22Rv1 (cell line): Measurements from ENCODE around the gene EML3.

Source experiments
- H3K27ac ChIP-seq: fragments of 450-650 bp; 2 replicates; pipeline ENCODE4 v1.5.1; 2017
- ZFX ChIP-seq: fragments of 450-650 bp; IDR thresholded peaks from 2 replicates; pipeline ENCODE4 v1.6.1; 2017; ENCODE audit warnings: antibody characterized with exemption, borderline replicate concordance
- TF ChIP-seq, protein P1 (sequence below): fragments of 450-650 bp; IDR thresholded peaks from 2 replicates; pipeline ENCODE4 v1.5.1; 2017; ENCODE audit warnings: mild to moderate bottlenecking

The EML3 gene

DNA sequence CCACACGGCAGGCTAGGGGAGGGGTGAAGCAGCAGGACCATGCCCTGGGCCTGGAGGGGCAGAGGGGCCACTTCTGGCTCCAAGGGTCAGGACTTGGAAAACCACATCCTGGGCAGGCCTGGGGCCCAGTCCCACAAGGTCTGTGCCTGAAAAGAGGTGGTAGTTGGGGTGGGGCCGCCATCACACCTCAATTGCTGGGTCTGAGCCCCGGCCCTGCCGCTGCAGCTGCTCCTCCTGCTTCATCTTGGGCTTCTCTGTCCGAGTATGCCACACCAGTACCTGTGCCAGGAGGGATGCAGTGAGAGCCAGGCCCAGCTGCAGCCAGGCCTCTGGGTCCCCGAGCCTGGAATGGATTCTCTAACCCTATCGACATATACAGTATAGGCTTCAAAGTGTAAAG lies 2.9 kb upstream of the EML3 start:
- no peak for TF ChIP-seq ZFX
- TF ChIP-seq, protein P1, sequence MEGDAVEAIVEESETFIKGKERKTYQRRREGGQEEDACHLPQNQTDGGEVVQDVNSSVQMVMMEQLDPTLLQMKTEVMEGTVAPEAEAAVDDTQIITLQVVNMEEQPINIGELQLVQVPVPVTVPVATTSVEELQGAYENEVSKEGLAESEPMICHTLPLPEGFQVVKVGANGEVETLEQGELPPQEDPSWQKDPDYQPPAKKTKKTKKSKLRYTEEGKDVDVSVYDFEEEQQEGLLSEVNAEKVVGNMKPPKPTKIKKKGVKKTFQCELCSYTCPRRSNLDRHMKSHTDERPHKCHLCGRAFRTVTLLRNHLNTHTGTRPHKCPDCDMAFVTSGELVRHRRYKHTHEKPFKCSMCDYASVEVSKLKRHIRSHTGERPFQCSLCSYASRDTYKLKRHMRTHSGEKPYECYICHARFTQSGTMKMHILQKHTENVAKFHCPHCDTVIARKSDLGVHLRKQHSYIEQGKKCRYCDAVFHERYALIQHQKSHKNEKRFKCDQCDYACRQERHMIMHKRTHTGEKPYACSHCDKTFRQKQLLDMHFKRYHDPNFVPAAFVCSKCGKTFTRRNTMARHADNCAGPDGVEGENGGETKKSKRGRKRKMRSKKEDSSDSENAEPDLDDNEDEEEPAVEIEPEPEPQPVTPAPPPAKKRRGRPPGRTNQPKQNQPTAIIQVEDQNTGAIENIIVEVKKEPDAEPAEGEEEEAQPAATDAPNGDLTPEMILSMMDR: no peak
- peak overlapping the region; percentile 81 for H3K27ac ChIP-seq

DNA sequence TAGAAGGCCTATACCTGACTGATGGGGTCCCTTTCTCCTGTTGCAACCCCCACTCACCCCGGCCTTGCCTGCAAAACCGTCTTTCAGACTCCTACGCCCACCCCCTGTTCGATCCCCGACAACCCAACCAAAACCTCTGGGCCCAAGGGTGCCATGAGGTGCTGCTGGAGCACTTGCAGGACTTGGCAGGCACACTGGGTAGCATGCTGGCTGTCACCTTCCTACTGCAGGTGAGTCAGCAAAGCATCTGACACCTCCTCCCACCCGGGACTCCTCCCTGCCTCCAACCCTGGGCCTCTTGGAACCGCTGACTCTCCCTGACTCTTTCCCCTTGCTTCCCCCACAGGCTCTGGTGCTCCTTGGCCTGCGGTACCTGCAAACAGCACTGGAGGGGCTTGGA lies 1.7 kb upstream of the EML3 start:
- TF ChIP-seq, protein P1: no peak
- no peak for TF ChIP-seq ZFX
- H3K27ac ChIP-seq: peak overlapping the region; percentile 81

DNA sequence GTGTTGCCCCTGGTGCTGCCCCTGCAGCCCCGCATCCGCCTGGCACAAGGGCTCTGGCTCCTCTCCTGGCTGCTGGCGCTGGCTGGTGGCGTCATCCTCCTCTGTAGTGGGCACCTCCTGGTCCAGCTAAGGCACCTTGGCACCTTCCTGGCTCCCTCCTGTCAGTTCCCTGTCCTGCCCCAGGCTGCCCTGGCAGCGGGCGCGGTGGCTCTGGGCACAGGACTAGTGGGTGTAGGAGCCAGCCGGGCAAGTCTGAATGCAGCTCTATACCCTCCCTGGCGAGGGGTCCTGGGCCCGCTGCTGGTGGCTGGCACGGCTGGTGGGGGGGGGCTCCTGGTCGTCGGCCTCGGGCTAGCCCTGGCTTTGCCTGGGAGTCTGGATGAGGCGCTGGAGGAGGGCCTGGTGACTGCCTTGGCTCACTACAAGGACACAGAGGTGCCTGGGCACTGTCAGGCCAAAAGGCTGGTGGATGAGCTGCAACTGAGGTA lies 760 bp upstream of the EML3 start:
- no peak for TF ChIP-seq ZFX
- TF ChIP-seq, protein P1: no peak
- peak overlapping the region; percentile 81 for H3K27ac ChIP-seq

DNA sequence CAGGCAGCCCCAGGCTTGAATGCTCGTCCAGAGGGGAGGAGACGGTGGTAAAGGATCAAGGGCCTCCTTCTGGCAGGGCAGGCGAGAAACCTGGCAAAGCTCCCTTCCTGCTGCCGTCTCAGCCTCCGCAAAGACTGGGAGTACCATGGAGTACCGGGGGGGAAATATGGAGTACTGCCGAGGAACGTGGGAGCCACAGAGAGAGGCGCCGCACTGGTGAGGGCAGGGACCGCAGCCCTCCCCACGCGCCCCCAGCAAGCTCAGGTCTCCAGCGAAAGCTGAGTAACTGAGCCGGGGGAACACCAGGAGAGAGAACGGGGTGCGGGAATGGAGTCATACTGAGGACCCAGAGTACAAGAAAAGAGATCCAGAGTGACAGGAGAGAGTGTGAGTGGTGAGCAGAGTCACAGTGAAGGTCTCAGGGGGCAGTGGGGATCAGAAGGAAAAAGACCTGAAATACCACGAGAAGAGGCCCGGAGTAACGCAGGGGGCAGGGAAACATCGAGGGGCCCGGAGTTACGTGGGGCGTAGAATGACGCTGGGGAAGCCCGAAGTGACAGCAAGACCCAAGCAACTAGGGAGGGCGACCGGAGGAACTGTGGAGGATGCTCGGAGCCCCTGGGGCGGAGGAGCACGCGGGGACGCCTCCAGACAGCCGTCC lies 740 bp downstream of the EML3 start:
- TF ChIP-seq, protein P1: no peak
- TF ChIP-seq ZFX: no peak
- H3K27ac ChIP-seq: peak overlapping the region; percentile 81

DNA sequence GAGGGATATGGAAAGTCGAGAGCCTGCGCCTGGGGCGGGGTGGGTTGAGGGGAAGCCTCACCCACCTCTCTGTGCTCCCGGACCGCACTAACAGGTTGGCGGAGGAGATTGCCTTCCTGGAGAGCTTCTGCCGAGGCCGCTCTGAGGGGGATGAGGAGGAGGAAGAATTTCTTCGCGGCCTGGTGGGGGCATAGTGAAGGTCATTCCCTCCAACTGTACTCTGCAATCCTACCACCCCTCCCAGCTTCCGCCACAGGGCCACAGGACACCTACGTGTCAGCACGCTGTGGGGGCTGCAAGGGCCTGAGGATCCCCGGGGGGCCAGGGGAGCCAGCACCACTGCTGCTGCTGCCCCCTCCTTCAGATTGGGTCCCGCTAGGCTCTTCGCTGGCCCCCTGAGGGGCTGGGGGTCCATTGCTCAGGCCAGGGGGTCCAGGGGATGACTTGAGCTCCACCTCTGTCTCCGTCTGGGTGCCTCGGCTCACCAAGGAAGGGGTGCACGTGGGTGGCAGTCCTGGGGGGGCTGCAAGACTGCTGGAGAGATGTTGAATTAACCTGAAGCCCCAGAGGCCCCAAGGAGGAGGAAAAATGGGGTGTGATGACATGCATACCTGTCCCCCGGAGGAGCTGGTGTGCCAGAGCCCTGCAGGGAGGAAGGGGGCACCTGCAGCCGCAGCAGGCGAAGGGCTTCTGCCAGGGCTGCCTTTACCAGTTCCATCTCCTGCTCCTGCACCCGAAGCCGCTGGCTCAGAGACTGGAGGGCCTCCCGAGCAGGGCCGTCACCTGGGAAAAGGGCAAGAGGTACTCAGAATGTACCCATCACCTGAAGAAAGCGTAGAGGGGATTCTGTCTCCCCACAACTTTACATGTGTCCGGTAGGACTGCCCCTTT lies 1.5 kb downstream of the EML3 start:
- TF ChIP-seq, protein P1: no peak
- no peak for TF ChIP-seq ZFX
- H3K27ac ChIP-seq: peak overlapping the region; percentile 81

DNA sequence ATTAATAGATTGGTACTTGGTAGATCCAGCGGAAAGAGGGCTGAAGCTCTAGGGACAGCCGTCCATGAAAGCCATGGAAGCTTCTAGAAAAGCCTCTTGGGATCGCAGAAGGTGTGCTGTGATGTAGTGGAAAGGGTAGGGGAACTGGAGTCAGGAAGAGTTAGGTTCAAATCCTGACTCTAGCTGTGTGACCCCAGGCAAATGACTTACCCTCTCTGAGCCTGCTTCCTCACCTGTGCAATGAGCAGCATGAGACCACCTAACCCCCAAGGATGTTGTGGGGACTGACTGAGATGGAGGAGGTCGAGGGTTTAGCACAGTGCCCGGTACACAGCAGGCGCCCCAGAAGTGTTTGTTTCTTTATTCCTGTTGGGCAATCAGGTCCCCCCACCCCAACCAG lies 2.2 kb downstream of the EML3 start:
- no peak overlapping the region for H3K27ac ChIP-seq
- TF ChIP-seq, protein P1: no peak
- no peak for TF ChIP-seq ZFX

DNA sequence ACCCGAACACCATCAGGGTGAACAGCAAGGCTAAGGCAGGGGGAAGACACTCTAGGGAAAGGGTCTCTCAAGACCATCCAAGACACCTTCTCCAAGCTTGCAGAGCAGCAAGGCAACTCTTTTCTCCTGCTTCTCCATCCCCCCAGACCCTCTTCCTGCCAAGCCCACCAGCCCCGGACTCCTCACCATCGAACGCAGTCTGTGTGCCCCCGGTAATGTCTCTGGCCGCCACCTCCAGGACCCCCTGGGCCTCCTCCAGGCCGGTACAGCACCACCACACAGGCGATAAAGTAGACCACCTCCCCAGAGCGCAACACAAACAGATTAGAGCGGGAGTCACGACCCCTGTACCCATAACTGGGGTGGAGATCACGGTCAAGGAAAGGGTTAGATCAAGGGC lies 3.8 kb downstream of the EML3 start:
- H3K27ac ChIP-seq: no peak overlapping the region
- no peak for TF ChIP-seq ZFX
- TF ChIP-seq, protein P1: no peak
